RWPE1 (cell line): ENCODE data around the gene CTNNA1.
"Not testable (repeated sequence)": the region's sequence is repeated elsewhere in the genome, so short reads cannot be mapped to it uniquely, and the experiment has no call there.

Source experiments
- CTCF ChIA-PET: fragments of 350-600 bp; sonication (Branson Sonifier 250); formaldehyde crosslinking; extraction: SDS; loops from one replicate; lab custom pipeline; 2021; lab: Yijun Ruan, JAX
- POLR2A ChIA-PET: fragments of 400-600 bp; formaldehyde crosslinking; extraction: SDS; loops from one replicate; lab custom pipeline; 2020; ENCODE audit warnings: antibody characterized with exemption; ENCODE audit not compliant: low non-redundant PET; lab: Yijun Ruan, JAX
- DNase-seq: peaks from one replicate; pipeline ENCODE4 v3.0.0; 2012; ENCODE audit warnings: low spot score
- H3K27ac ChIP-seq: fragments of 450-650 bp; 2 replicates; pipeline ENCODE4 v1.5.1; 2017
- CTCF ChIP-seq: fragments of 450-650 bp; conservative IDR thresholded peaks from 2 replicates; pipeline ENCODE4 v1.5.1; 2017; ENCODE audit warnings: low read depth, mild to moderate bottlenecking

Gene CTNNA1

GRCh38 chr5:138722544-138723177 lies 30.6 kb upstream of the CTNNA1 start:
- TF ChIP-seq CTCF, result no peak
- ChIA-PET POLR2A (no interaction called here), CTCF (no interaction called here)
- no peak for DNase-seq
- no peak overlapping the region for H3K27ac ChIP-seq

- DNase-seq, result peak; percentile 60
- ChIA-PET POLR2A (interaction anchor here (1.1 kb wide), 1 partner anchor 28 kb away, joined by 5 read pairs; no protein-coding TSS in a partner anchor), CTCF (interaction anchor here (0.6 to 2.1 kb wide), 21 partner anchors 8 to 832 kb away, joined by 3 to 18 read pairs (median 4); partner anchors contain the start of gene HSPA9)
- peak overlapping the region; percentile 63 for H3K27ac ChIP-seq
- TF ChIP-seq CTCF, result no peak
Measured at GRCh38 chr5:138724470-138725146, 28.6 kb upstream of the CTNNA1 start.

- no peak; the same call in 1 of the 2 replicates for TF ChIP-seq CTCF
- peak; percentile 92 for DNase-seq
- peak overlapping the region; percentile 63 for H3K27ac ChIP-seq
- CTCF ChIA-PET, result interaction anchor here (0.5 to 2.1 kb wide), 25 partner anchors 9 to 833 kb away, joined by 3 to 18 read pairs (median 4); partner anchors contain the start of gene HSPA9
- POLR2A ChIA-PET, result interaction anchor here (1.1 kb wide), 1 partner anchor 28 kb away, joined by 5 read pairs; no protein-coding TSS in a partner anchor
Measured at GRCh38 chr5:138725153-138725817, 27.9 kb upstream of the CTNNA1 start.

GRCh38 chr5:138725818-138726416 lies 27.3 kb upstream of the CTNNA1 start:
- ChIA-PET CTCF (interaction anchor here (0.5 to 2.1 kb wide), 19 partner anchors 11 to 648 kb away, joined by 3 to 18 read pairs (median 4); partner anchors contain the start of gene HSPA9), POLR2A (interaction anchor here (1.1 kb wide), 1 partner anchor 27 kb away, joined by 5 read pairs; no protein-coding TSS in a partner anchor)
- TF ChIP-seq CTCF, result no peak
- H3K27ac ChIP-seq, result peak overlapping the region; percentile 63
- no peak for DNase-seq

GRCh38 chr5:138726848-138727247 lies 26.4 kb upstream of the CTNNA1 start:
- TF ChIP-seq CTCF, result no peak
- ChIA-PET CTCF (interaction anchor here (0.6 kb wide), 1 partner anchor 13 kb away, joined by 4 read pairs; no protein-coding TSS in a partner anchor), POLR2A (no interaction called here)
- no peak for DNase-seq
- H3K27ac ChIP-seq, result no peak overlapping the region

- DNase-seq, H3K27ac ChIP-seq, POLR2A ChIA-PET, CTCF ChIA-PET: not testable (repeated sequence)
Measured at GRCh38 chr5:138730496-138730895, 22.7 kb upstream of the CTNNA1 start.
